GM13976 (cell line): ENCODE data around the gene ENOX1.

Experiments used
- DNase-seq: peaks from one replicate; pipeline ENCODE4 v3.0.0; 2012; ENCODE audit warnings: low spot score
- in situ Hi-C: fragments of 300-500 bp; cut with MboI; formaldehyde crosslinking; loops from one replicate; pipeline ENCODE4 v1.12.0; 2022; ENCODE audit warnings: low sequenced_read_pairs, mixed read lengths, inconsistent platforms; ENCODE audit not compliant: unreplicated experiment
- TF ChIP-seq, protein P1 (sequence below): IDR thresholded peaks from 2 replicates; pipeline ENCODE4 v1.5.1; 2012; ENCODE audit warnings: borderline replicate concordance, mild to moderate bottlenecking; ENCODE audit not compliant: insufficient read depth; ENCODE audit errors: extremely low read depth, missing control alignments, control extremely low read depth

Gene ENOX1

DNA sequence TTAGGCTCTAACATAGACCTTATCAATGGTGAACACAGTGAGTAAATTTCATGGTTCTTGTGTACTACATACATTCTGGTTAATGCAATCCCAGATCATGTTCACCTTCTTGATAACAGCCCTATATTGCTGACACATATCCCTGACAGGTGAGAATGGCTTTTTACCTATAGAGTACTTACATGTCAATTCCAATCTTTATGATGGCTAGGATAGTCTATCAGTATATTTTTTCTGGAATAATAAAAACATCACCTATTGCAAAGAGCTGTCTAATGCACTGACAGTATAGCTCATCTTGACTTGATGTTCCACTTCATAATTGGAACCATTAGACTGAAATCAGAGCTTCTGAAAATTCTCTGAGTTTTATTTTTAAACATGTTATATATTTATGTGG lies 199.4 kb downstream of the ENOX1 start:
- no peak for DNase-seq
- in situ Hi-C loops = no loop called here
- TF ChIP-seq, protein P1, sequence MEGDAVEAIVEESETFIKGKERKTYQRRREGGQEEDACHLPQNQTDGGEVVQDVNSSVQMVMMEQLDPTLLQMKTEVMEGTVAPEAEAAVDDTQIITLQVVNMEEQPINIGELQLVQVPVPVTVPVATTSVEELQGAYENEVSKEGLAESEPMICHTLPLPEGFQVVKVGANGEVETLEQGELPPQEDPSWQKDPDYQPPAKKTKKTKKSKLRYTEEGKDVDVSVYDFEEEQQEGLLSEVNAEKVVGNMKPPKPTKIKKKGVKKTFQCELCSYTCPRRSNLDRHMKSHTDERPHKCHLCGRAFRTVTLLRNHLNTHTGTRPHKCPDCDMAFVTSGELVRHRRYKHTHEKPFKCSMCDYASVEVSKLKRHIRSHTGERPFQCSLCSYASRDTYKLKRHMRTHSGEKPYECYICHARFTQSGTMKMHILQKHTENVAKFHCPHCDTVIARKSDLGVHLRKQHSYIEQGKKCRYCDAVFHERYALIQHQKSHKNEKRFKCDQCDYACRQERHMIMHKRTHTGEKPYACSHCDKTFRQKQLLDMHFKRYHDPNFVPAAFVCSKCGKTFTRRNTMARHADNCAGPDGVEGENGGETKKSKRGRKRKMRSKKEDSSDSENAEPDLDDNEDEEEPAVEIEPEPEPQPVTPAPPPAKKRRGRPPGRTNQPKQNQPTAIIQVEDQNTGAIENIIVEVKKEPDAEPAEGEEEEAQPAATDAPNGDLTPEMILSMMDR = no peak

DNA sequence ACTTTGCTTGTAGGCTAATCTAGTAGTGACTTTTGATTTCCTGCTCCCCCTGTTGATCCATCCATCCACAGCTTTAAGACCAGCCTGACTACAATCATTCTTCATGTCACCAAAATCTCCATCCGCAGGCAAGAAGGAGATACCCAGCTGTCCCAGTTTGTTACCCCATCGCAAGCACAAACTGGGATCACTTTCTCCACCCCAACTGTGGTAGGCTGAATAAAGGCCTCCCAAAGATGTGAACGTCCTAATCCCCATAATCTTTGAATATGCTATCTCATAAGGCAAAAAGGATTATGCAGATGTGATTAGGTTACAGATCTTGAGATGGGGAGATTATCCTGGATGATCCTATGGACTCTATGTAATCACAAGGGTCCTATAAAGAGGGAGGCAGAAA lies 202.0 kb downstream of the ENOX1 start:
- in situ Hi-C loops = no loop called here
- DNase-seq = no peak
- TF ChIP-seq, protein P1 = no peak

DNA sequence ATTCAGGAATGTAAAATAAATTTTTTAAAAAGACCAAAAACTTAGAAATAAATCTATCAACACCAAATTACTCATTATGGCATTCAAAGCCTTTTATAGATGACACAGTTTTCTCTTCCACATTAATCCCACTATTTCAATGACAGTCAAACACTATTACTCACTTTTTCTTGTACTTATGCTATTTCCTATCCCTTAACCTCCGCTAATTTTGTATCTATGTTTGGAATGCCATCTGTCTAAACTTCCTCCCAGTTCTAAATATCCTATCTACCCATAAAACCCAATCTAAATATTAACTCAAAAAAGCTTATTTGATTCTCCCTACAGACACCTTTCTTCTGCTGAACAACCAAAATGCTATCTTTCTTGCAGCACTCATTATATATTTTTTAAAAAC lies 203.5 kb downstream of the ENOX1 start:
- TF ChIP-seq, protein P1 = no peak
- DNase-seq = no peak
- in situ Hi-C loops = no loop called here

DNA sequence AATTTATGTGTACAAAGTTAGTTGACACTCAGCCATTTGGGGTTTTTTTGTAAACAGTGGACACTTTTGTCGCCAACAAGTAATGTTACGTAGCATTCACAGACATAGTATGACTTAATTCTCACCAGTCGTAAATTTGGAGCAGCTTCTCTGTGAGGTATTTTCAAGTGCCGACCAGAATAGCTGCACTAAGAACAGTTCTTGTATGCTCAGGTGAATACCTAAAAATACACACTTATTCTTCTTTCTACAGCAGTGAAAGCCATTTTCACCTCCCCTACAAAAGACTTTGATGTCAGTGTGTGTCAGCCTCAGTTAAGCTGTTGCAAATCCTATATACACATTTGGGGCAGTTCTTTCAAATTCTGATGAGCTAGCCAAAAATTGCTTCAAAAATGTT lies 206.5 kb downstream of the ENOX1 start:
- DNase-seq = no peak
- in situ Hi-C loops = no loop called here
- TF ChIP-seq, protein P1 = no peak

DNA sequence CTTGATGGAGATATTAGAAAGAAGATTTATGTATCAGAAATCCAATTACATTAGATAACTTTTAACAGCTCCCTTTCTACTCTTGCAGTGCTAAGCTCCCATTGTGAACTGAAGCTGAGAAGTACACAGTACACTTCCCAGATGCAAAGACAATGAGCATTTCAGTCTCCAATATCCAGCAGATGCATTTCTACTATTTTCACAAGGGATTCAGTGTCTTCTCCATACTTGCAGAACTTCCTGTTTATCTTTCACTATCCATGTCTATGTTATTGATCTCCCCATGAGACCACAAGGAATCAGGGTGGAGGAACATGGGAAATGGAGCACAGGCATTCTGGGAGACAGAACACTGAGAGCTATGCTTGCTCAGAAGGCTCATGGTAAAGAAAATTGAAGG lies 207.5 kb downstream of the ENOX1 start:
- in situ Hi-C loops = no loop called here
- DNase-seq = no peak
- TF ChIP-seq, protein P1 = no peak

DNA sequence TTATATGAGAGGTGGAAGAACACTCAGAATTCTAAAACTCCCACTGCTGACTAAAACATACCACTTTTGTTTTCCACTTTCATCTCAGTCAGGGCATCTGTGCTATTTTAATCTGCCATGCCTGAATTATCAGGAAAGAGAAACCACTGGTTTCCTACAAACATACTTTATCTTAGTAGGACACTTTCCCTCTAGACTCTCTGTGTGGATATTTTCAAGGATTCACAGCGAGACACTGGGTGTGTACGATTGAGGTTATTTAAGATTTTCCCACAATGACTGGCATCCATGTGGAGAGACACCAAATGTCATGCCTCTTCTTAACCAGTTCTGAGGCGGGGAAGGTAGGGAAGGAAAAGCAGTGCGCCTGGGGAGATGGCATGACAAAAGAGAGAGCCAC lies 212.2 kb downstream of the ENOX1 start:
- TF ChIP-seq, protein P1 = no peak
- in situ Hi-C loops = no loop called here
- DNase-seq = no peak
